ENCODE measurements around the gene PRAF2.

The PRAF2 gene

DNA sequence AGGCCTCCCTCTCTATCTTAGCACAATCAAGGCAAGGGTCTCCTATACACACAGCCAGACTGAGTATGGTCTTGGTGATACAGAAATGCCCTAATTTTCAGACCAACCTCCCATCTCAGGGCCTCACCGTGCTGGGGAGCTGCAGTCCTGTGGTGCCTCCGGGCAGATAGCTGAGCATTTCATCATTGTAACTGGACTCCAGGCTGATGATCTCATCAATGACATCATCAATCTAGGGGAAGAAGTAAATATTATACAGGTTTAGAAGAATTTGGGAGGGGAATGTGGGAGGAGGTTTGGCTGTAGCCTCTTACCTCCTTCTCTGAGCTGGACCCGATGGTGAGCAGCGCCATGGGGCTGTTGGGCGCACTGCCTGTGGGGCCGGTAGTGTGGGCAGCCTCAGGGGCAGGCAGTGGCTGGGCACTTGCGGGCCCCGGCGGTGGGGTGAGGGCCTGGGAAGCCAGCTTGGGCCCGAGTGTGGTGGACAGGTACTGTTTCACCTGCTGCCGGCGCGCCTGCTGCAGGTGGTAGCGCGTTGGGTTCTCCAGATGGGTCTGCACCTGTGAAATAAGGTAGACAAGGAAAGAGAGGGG lies 35.8 kb downstream of the PRAF2 start:
- peaks cover 52% of the 10 kb centered on the region for H3K36me3 ChIP-seq (ENCODE audit: control insufficient read depth, insufficient read depth, low read length)
- no peaks in the 10 kb centered on the region for H3K9me3 ChIP-seq (ENCODE audit: control insufficient read depth, insufficient read depth, low read length)
- H3K4me1 ChIP-seq (ENCODE audit: control insufficient read depth, insufficient read depth, low read length) = peaks cover 6% of the 10 kb centered on the region
- no peak overlapping the region for H3K4me3 ChIP-seq (ENCODE audit: low read depth, low read length)
- H3K27me3 ChIP-seq (ENCODE audit: control insufficient read depth, insufficient read depth, low read length) = no peaks in the 10 kb centered on the region
- no peak overlapping the region for H3K9ac ChIP-seq (ENCODE audit: low read depth, low read length)

DNA sequence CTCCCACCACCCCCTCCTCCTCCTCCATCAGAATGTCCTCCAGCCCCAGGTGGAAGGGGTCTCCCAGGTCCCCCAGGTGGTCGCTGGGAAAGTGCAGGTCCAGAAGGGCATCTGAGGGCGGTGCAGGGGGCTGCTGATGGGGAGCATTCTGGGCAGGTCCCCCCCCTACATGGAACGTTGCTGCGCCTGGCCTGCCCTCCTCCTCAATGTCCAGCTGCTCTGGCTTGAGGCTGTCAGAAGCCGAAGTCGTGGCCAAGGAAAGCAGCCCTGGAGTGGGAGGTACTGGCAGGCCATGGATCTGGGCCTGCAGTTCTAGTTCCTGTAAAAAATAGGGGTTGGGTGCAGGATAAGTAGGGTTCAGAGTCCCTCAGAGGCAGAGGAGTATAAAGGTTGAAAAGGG lies 43.5 kb downstream of the PRAF2 start:
- H3K9me3 ChIP-seq (ENCODE audit: control insufficient read depth, insufficient read depth, low read length) = no peaks in the 10 kb centered on the region
- no peak overlapping the region for H3K4me3 ChIP-seq (ENCODE audit: low read depth, low read length)
- no peak overlapping the region for H3K9ac ChIP-seq (ENCODE audit: low read depth, low read length)
- peaks cover 34% of the 10 kb centered on the region for H3K36me3 ChIP-seq (ENCODE audit: control insufficient read depth, insufficient read depth, low read length)
- no peaks in the 10 kb centered on the region for H3K4me1 ChIP-seq (ENCODE audit: control insufficient read depth, insufficient read depth, low read length)
- no peaks in the 10 kb centered on the region for H3K27me3 ChIP-seq (ENCODE audit: control insufficient read depth, insufficient read depth, low read length)

DNA sequence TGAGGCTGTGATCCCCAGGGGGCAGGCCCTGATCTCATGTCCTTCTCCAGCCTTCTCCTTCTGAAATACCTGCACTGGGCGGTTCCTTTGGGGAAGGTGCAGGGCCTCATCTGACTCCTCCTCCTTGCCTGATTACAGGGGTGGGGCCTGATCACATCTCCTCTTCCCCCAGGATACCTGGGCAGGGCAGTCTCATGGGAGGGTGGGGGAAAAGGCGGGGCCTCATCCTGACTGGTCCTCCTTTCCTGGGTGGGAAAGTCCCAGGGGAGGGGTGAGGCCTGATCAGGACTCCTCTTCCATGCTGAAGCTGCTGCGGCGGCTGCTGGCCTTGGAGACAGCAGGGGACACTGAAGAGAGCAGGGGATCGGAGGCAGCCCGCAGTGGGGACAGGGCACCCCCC lies 43.9 kb downstream of the PRAF2 start:
- Histone ChIP-seq H3K9me3 (ENCODE audit: control insufficient read depth, insufficient read depth, low read length) (no peaks in the 10 kb centered on the region), H3K4me3 (ENCODE audit: low read depth, low read length) (no peak overlapping the region), H3K4me1 (ENCODE audit: control insufficient read depth, insufficient read depth, low read length) (no peaks in the 10 kb centered on the region), H3K36me3 (ENCODE audit: control insufficient read depth, insufficient read depth, low read length) (peaks cover 33% of the 10 kb centered on the region), H3K9ac (ENCODE audit: low read depth, low read length) (no peak overlapping the region), H3K27me3 (ENCODE audit: control insufficient read depth, insufficient read depth, low read length) (no peaks in the 10 kb centered on the region)
